Measurements from ENCODE around the gene ASCL5. TPM values are rescaled to one million over a fixed set of nuclear protein-coding genes. Genes with fewer than 3 reads are reported as not detected.

Gene ASCL5
- total and polyA plus RNA-seq, 8 donors = 0.16 to 1.6 (median 1.2) TPM

DNA sequence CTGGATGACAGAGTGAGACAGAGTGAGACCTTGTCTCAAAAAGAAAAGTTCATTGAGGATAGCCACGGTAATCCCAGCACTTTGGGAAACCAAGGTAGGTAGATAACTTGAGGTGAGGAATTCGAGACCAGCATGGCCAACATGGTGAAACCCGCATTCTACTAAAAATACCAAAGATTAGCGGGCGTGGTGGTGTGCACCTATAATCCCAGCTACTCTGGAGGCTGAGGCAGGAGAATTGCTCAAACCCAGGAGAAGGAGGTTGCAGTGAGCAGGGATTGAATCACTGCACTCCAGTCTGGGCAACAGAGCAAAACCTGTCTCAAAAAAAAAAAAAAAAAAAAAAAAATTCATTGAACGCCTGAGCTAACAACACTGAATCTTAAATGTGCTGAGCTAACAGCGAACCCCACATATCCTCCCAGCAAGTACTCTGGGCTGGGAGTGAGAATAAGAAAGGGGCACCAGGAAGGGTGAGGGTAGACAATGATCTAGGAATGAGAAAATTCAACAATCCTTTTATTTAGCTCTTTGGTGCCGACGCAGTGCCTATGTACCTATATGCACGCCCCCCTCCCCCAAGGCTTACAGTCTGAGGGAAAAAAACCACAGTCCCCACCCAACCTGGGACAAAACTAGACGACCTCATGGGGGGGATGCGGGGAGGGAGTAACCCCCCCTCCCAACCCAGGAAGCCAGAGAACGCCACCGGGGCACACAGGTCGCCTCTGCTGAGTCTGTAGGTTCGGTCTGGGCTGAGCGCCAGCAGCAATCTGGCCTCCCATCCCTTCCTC, 13.3 kb downstream of the ASCL5 start:
- Histone ChIP-seq H3K27me3 (no peaks in the 10 kb centered on the region), H3K4me3 (peak overlapping the region in 3 of 4 donors; percentile 53 to 74 (median 62)), H3K36me3 (no peaks in the 10 kb centered on the region), H3K4me1 (peaks cover 0 to 6% (median 2%) of the 10 kb centered on the region in 3 donors), H3K9me3 (no peaks in the 10 kb centered on the region), H3K27ac (peak overlapping the region in 1 of 4 donors; percentile 82)
- intact Hi-C loops (cut with DNase I) = loop anchor here in 2 of 3 donors (5.0 to 10.0 kb wide), 2 partner anchors 139 to 141 kb away; no protein-coding TSS in a partner anchor
- DNase-seq (no peak), ATAC-seq (no peak), FAIRE-seq (no peak)
- TF ChIP-seq, protein P1, sequence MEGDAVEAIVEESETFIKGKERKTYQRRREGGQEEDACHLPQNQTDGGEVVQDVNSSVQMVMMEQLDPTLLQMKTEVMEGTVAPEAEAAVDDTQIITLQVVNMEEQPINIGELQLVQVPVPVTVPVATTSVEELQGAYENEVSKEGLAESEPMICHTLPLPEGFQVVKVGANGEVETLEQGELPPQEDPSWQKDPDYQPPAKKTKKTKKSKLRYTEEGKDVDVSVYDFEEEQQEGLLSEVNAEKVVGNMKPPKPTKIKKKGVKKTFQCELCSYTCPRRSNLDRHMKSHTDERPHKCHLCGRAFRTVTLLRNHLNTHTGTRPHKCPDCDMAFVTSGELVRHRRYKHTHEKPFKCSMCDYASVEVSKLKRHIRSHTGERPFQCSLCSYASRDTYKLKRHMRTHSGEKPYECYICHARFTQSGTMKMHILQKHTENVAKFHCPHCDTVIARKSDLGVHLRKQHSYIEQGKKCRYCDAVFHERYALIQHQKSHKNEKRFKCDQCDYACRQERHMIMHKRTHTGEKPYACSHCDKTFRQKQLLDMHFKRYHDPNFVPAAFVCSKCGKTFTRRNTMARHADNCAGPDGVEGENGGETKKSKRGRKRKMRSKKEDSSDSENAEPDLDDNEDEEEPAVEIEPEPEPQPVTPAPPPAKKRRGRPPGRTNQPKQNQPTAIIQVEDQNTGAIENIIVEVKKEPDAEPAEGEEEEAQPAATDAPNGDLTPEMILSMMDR (IDR thresholded peaks at IDR 0.05) = no peak
- WGBS, 2 donors = 33 to 37% methylated on average over 17 of the region's 17 CpGs

DNA sequence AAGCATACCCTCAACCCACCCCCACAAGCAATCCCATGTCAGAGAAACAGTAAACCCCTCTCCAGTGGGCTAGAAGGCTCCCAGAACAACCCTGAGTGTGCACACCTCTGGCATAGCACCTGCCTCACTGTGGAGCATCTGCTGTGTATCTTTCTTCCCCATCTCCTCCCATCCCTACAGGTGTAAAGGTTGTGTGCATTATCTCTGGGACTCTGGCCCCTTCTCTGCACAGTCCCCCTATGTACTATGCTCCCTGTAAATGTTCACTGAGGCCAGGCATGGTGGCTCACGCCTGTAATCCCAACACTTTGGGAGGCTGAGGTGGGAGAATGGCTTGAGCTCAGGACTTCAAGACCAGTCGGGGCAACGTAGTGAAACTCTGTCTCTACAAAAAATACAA, 14.1 kb downstream of the ASCL5 start:
- intact Hi-C loops (cut with DNase I) = loop anchor here in 2 of 3 donors (5.0 to 10.0 kb wide), 2 partner anchors 138 to 141 kb away; no protein-coding TSS in a partner anchor
- FAIRE-seq (no peak), ATAC-seq (no peak), DNase-seq (no peak)
- Histone ChIP-seq H3K9me3 (no peaks in the 10 kb centered on the region), H3K27me3 (no peaks in the 10 kb centered on the region), H3K4me3 (no peak overlapping the region), H3K36me3 (no peaks in the 10 kb centered on the region), H3K27ac (no peak overlapping the region), H3K4me1 (peaks cover 0 to 6% (median 2%) of the 10 kb centered on the region in 3 donors)
- TF ChIP-seq, protein P1 (IDR thresholded peaks at IDR 0.05) = no peak
- 79 to 80% methylated on average over 3 of the region's 3 CpGs for WGBS, 2 donors

DNA sequence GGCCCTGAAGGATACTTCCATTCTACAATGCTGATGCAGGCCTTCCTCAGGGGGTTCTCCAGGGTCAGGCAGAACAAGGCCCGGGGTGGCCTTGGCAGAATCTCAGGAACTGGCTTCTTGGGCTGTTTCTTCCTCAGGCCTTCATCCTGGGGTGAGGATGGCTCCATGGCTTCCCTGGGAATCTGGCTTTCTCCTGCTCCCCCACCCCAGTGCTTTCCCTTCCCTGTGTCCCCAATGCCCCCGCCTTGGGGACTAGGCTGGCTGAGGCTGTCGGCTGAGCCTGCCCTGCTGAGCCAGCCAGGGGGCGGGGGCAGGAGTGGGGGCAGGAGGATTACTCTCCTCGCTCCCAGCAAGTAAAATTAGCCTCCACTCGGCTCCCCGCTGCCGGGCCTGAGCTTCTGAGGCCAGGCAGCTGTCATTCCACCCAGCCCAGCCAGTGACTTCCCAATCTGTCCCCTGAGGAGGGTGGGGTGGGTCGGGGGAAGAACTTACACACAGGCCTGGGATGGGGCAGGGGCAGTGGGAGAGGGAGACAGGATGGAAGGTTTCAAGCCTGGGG, 14.7 kb downstream of the ASCL5 start, which contains the start of gene CACNA1S:
CACNA1S (minus strand) TSS at position 254 of the 559 bp plus-strand sequence; CDS start at position 167, 87 bp downstream.
- no peak within 1 kb of the TSS for H3K27ac ChIP-seq
- ATAC-seq = no peak
- FAIRE-seq = no peak
- peaks cover 0 to 6% (median 2%) of the 10 kb centered on the region in 3 donors for H3K4me1 ChIP-seq
- no peaks in the 10 kb centered on the region for H3K9me3 ChIP-seq
- no peak within 1 kb of the TSS for H3K4me3 ChIP-seq
- intact Hi-C loops (cut with DNase I) = loop anchor here in 2 of 3 donors (5.0 to 10.0 kb wide), 2 partner anchors 137 to 140 kb away; no protein-coding TSS in a partner anchor
- 84 to 87% methylated on average over 9 of the region's 9 CpGs for WGBS, 2 donors
- H3K27me3 ChIP-seq = no peaks in the 10 kb centered on the region
- DNase-seq = no peak
- H3K36me3 ChIP-seq = no peaks in the 10 kb centered on the region
- TF ChIP-seq, protein P1 (IDR thresholded peaks at IDR 0.05) = no peak

DNA sequence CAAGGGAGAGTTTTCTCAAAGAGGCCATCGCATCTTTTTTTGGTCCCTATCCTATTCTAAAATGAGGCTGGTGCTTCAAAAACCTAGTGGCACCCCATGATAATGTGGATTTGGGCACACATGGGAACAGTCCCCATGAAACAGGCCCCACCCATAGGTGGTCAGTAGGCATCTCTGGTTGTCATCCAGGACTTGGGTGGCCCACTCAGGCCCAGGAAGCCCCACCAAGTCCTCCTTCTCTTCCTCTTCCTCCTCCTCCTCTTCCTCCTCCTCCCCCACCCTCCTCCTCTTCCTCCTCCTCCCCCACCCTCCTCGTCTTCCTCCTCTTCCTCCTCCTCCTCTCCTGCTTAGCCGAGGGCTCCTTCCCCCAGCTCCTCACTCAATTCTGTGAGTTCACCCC, 15.3 kb downstream of the ASCL5 start:
- no peak for ATAC-seq
- FAIRE-seq = no peak
- WGBS, 2 donors = 89 to 91% methylated on average over 2 to 3 of the region's 3 CpGs
- Histone ChIP-seq H3K4me1 (peaks cover 0 to 6% (median 2%) of the 10 kb centered on the region in 3 donors), H3K27ac (no peak overlapping the region), H3K27me3 (no peaks in the 10 kb centered on the region), H3K4me3 (no peak overlapping the region), H3K36me3 (no peaks in the 10 kb centered on the region), H3K9me3 (no peaks in the 10 kb centered on the region)
- intact Hi-C loops (cut with DNase I) = loop anchor here in 2 of 3 donors (5.0 to 10.0 kb wide), 2 partner anchors 137 to 139 kb away; no protein-coding TSS in a partner anchor
- DNase-seq = no peak
- TF ChIP-seq, protein P1 (IDR thresholded peaks at IDR 0.05) = no peak
